GM18519 (cell line): Measurements from ENCODE around the gene GIPC3.

Source experiments
- ATAC-seq: cut with Tn5 transposase; IDR thresholded peaks from one replicate; pipeline ENCODE4 v1.9.1; 2021; ENCODE audit warnings: mild to moderate bottlenecking, moderate library complexity; ENCODE audit not compliant: unreplicated experiment, low FRiP score

The GIPC3 gene

DNA sequence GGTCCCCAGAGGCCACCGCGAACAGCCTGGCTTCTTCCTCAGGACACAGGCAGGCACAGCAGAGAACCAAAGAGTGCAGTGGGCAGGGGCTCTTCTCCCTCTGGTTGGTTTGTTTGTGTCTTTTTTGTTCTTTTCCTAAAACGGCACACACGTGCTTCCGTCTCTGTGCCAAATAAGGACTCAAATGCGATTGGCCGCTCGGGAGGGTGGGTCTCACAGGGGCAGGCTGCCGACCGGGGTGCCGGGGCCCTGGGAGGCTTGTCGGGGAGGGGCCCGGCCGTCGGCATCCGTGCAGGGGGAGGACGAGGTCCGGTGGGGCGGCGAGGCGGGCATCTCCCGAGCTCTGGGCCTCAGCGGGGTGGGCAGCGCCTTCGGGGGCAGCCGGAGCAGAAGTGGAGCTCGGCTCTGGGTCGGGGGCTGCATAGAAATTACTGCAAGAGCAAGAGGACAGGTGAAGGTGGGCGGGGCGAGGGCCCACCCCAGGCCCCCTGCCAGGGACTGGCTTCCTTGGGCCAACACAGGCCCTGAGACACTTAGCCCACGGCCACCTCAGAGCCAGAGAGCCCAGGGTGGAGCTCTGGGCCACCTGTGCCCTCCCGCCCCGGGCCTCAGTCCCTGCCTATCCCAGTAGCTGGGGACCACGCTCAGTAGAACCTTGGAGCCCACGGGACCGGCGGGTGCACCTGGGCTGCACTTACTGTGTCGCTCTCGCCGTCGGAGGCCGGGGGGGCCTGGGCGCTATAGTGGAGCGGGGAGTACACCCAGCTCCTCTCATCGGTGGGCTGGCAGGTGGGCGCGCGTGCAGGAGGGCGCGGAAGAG is 47.7 kb downstream of the GIPC3 start:
- ATAC-seq: no peak

- ATAC-seq: no peak
Observed at GRCh38 chr19:3633559-3633988, 48.3 kb downstream of the GIPC3 start.

GRCh38 chr19:3634496-3635045 is 49.3 kb downstream of the GIPC3 start:
- no peak for ATAC-seq

- ATAC-seq: no peak
Observed at GRCh38 chr19:3636506-3636905, 51.2 kb downstream of the GIPC3 start.

DNA sequence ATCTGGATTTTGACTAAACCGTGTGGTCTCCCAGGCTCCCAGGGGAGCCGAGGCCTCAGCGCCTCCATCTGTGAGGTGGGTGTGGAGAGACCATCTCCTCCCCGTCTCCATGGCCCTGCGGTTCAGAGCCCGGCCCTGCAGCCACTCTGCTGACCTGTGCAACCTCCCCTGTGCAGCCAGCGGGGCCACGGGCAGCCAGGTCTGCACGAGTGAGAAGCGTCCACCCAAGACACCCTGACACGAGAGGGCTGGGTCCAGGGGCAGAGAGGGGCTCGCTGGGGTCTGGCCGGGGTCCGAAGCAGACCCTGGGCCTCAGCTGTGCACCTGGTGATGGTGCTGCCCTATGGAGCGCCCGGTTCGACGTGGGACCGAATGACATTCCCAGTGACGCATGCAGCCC is 51.7 kb downstream of the GIPC3 start:
- ATAC-seq: no peak

DNA sequence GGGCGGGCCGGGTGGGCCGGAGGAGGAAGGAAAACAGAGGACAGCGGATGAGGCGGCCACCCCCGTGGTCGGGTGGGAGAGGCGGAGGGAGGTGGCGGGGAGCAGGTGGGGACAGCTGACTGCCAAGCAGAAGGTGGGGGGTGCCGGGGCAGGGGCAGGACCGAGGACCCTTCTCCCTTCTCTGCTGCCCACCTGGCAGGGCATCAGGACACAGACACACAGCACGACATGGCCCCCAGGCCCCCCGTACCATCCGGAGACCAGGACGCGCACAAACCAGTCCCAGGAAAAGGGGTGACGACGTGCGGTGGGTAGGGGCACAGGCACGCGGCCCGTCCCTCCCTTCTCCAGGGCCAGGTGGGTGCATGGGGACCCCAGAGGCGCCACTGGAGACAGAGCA is 52.3 kb downstream of the GIPC3 start:
- no peak for ATAC-seq

- ATAC-seq: no peak
Observed at GRCh38 chr19:3638208-3639193, 53.2 kb downstream of the GIPC3 start.

- no peak for ATAC-seq
Observed at GRCh38 chr19:3639479-3639878, 54.2 kb downstream of the GIPC3 start.

GRCh38 chr19:3641515-3642269 is 56.4 kb downstream of the GIPC3 start:
- ATAC-seq: no peak

DNA sequence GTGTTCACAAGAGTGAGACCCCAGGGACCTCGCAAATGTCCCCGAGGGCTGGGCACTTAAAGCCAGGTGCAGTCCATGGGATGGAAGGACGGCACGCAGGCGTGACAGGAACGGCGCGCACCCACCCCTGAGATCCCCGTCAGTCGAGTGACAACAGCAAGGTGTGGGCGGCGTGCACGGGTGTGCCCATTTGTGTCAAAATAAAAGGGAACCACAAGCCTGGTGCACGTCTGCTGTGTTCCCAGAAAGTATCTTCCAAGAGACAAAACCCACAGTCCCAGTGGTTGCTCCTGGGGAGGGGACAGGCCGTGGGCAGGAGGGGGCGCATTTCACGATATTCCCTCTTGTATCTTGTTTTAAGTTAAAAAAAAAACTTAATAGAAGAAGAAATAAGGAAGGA is 57.0 kb downstream of the GIPC3 start:
- no peak for ATAC-seq
